ENCODE data around the gene CDX2.

The CDX2 gene

DNA sequence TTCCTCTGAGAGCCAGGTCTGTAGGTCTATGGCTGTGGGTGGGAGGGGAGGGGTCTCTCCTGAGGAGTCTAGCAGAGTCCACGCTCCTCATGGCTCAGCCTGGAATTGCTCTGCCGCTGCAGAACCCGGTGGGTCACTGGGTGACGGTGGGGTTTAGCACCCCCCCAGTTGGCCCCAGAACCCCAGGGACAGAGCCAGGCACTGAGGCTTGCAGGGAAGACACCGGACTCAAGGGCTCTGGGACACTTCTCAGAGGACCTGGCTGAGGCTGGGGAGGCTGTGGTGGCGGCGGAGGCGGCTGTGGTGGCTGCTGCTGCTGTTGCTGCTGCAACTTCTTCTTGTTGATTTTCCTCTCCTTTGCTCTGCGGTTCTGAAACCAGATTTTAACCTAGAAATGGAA, 6.1 kb downstream of the CDX2 start:
- H3K27me3 ChIP-seq (ENCODE audit: insufficient read depth, insufficient read length), result peaks cover 97% of the 10 kb centered on the region
- H3K4me1 ChIP-seq (ENCODE audit: insufficient read depth, insufficient read length), result peaks cover 5% of the 10 kb centered on the region
- H3K9me3 ChIP-seq (ENCODE audit: insufficient read depth, low read length), result no peaks in the 10 kb centered on the region
- DNase-seq (ENCODE audit: low read depth, low spot score), result no peak
- no peak overlapping the region for H3K4me3 ChIP-seq (ENCODE audit: insufficient read length, low read depth)
- H3K9ac ChIP-seq (ENCODE audit: insufficient read length, low read depth), result no peak overlapping the region
- TF ChIP-seq ZNF274 (IDR thresholded peaks at IDR 0.05; ENCODE audit: low read depth, low read length) (no peak), YY1 (IDR thresholded peaks at IDR 0.05; ENCODE audit: insufficient read depth, insufficient read length) (no peak), SUZ12 (IDR thresholded peaks at IDR 0.05; ENCODE audit: extremely low read depth, insufficient read depth, insufficient read length) (no peak)
- H3K36me3 ChIP-seq (ENCODE audit: insufficient read depth, insufficient read length, low read length), result no peaks in the 10 kb centered on the region

DNA sequence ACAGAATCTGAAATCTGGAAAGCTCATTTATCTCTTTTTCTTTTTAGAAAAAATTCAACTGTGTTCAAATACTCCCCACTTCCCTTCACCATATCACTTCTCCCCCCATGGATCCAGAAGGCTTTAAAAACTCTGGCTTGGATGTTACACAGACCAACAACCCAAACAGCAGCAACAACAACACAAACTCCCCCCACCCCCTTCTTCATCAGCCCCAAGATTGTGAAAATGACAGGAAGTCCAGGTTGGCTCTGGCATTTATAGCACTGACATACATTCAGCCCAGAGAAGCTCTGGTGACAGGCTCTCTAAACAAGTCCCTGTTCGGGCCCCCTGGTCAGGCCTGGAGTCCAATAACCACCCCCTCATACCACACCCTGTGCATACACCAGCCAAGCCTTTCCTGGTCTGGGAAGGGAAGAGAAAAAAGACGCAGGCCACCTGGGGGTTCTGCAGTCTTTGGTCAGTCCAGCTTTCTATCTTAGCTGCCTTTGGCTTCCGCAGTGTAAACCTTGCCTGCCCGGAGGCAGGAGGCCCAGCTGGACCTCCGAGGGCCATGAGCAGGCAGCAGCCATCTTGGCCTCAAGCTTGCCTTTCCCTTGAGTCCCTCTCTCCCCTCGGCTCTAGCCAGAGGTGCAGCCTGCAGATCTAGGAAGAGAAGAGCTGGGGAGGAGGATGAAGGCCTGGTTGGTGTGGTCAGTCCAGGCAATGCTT, 6.8 kb downstream of the CDX2 start:
- H3K36me3 ChIP-seq (ENCODE audit: insufficient read depth, insufficient read length, low read length), result no peaks in the 10 kb centered on the region
- H3K9ac ChIP-seq (ENCODE audit: insufficient read length, low read depth), result no peak overlapping the region
- no peak overlapping the region for H3K4me3 ChIP-seq (ENCODE audit: insufficient read length, low read depth)
- peaks cover 97% of the 10 kb centered on the region for H3K27me3 ChIP-seq (ENCODE audit: insufficient read depth, insufficient read length)
- H3K4me1 ChIP-seq (ENCODE audit: insufficient read depth, insufficient read length), result peaks cover 5% of the 10 kb centered on the region
- no peaks in the 10 kb centered on the region for H3K9me3 ChIP-seq (ENCODE audit: insufficient read depth, low read length)
- TF ChIP-seq YY1 (IDR thresholded peaks at IDR 0.05; ENCODE audit: insufficient read depth, insufficient read length) (no peak), ZNF274 (IDR thresholded peaks at IDR 0.05; ENCODE audit: low read depth, low read length) (no peak), SUZ12 (IDR thresholded peaks at IDR 0.05; ENCODE audit: extremely low read depth, insufficient read depth, insufficient read length) (no peak)
- DNase-seq (ENCODE audit: low read depth, low spot score), result no peak

DNA sequence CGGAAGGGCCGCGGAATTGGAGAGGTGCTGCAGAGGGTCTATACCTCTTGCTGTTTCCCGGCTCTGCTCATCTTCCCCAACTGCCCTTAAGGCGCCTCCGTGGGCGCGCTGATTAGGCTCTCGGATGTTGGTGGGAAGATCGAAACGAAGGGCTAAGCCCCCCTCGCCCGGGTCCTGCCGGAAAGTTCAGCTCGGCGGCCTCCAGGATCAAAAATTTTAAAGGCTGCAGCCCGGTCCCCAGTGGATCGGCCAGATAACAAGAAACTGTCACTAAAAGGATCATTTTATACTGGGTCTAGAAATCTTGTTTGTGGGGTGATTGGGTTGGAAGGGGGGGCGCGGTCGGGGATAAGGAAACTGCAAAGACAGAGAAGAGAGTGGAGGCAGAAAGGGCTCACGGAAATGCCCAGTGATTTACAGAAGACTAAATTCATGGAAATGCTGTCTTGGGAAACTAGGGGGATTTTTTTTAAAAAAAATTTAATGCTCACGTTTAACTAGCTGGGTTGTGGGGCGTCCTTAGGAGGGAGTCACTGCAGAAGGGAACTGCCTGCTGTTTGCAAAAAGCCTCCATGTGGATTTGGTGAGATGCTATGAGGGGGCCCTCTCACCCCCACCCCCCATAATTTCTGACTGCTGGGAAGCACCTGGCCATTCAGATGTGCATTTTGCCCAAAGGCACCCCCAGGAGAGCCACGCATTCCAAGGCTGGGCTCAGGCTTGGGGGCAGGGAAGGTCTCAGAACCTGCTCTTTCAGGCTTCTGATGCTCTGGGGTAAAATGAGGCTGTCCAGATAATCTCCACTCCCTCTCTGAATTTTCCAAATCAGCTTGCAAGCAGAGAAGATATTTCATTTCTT, 7.7 kb downstream of the CDX2 start:
- DNase-seq (ENCODE audit: low read depth, low spot score), result no peak
- peaks cover 5% of the 10 kb centered on the region for H3K4me1 ChIP-seq (ENCODE audit: insufficient read depth, insufficient read length)

DNA sequence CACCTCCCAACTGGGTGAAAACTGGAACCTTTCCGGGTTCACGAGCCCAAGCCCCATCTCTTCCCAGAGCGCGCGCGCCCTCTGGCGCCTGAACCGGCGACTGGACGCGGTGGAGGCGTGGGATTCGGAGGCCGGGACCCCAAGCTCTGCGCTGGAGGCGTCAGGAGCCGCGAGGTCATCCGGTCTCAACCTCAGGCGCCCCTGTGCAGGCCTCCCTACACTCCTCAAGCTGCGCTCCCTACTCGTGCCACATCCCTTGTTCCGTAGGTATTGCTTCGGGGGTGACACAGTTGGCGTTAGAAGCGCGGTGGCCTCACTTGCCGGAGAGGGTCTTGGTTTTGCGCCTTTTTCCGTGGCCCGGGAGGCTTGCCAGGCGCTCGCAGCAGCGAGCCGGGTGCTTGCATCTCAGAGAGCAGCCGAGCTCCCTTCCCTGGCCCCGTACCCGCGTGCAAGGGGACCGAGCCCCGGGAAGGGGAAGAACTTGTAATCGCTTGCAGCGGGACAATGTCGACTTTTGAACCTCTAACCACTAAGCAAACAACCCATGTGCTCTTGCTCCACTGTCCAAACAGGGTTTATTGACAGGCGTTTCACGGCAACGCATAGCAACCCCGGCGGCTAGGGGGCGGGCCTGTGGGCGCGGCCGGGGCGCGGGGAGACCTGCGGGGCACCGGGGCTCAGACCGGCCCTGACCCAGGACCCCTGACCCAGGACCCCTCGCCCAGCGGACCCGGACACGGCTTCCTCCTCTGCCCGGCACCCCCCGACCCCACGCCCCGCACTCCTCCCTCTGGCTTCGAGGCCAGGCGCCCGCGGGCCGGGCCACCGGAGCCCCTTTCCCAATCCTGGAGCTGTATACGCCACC, 8.5 kb downstream of the CDX2 start:
- H3K9me3 ChIP-seq (ENCODE audit: insufficient read depth, low read length), result peaks cover 2% of the 10 kb centered on the region
- TF ChIP-seq ZNF274 (IDR thresholded peaks at IDR 0.05; ENCODE audit: low read depth, low read length), result no peak
- peak; percentile 59 for TF ChIP-seq SUZ12 (IDR thresholded peaks at IDR 0.05; ENCODE audit: extremely low read depth, insufficient read depth, insufficient read length)
- peaks cover 100% of the 10 kb centered on the region for H3K27me3 ChIP-seq (ENCODE audit: insufficient read depth, insufficient read length)
- H3K4me1 ChIP-seq (ENCODE audit: insufficient read depth, insufficient read length), result peaks cover 3% of the 10 kb centered on the region
- no peaks in the 10 kb centered on the region for H3K36me3 ChIP-seq (ENCODE audit: insufficient read depth, insufficient read length, low read length)
- H3K9ac ChIP-seq (ENCODE audit: insufficient read length, low read depth), result no peak overlapping the region
- DNase-seq (ENCODE audit: low read depth, low spot score), result no peak
- no peak overlapping the region for H3K4me3 ChIP-seq (ENCODE audit: insufficient read length, low read depth)

More for the DNA sequence above, 7.7 kb downstream of the CDX2 start:
- TF ChIP-seq ZNF274 (IDR thresholded peaks at IDR 0.05; ENCODE audit: low read depth, low read length) (no peak), YY1 (IDR thresholded peaks at IDR 0.05; ENCODE audit: insufficient read depth, insufficient read length) (no peak)
- Histone ChIP-seq H3K36me3 (ENCODE audit: insufficient read depth, insufficient read length, low read length) (no peaks in the 10 kb centered on the region), H3K9ac (ENCODE audit: insufficient read length, low read depth) (no peak overlapping the region), H3K9me3 (ENCODE audit: insufficient read depth, low read length) (no peaks in the 10 kb centered on the region), H3K4me3 (ENCODE audit: insufficient read length, low read depth) (no peak overlapping the region), H3K27me3 (ENCODE audit: insufficient read depth, insufficient read length) (peaks cover 97% of the 10 kb centered on the region)

DNA sequence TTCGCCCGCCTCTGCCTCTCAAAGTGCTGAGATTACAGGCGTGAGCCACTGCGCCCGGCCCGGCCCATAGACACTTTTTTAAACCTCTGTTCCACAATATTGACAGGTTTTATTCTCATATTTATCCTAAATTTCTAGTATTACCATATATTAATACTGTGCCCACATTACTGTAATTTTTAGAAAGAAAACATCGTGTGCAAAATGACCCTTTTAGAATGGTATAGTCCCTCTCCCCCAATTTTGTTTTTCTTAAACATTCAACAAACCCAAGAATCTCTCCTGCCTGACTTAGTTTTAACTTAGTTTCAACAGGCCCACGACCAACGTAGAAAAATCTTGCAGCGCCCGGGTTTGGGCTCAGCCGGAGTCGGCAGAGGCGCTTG, 9.1 kb downstream of the CDX2 start:
- peaks cover 8% of the 10 kb centered on the region for H3K9me3 ChIP-seq (ENCODE audit: insufficient read depth, low read length)
- no peak overlapping the region for H3K9ac ChIP-seq (ENCODE audit: insufficient read length, low read depth)
- TF ChIP-seq SUZ12 (IDR thresholded peaks at IDR 0.05; ENCODE audit: extremely low read depth, insufficient read depth, insufficient read length) (no peak), YY1 (IDR thresholded peaks at IDR 0.05; ENCODE audit: insufficient read depth, insufficient read length) (no peak), ZNF274 (IDR thresholded peaks at IDR 0.05; ENCODE audit: low read depth, low read length) (no peak)
- H3K27me3 ChIP-seq (ENCODE audit: insufficient read depth, insufficient read length), result peaks cover 100% of the 10 kb centered on the region
- no peak for DNase-seq (ENCODE audit: low read depth, low spot score)
- peaks cover 3% of the 10 kb centered on the region for H3K4me1 ChIP-seq (ENCODE audit: insufficient read depth, insufficient read length)
- no peak overlapping the region for H3K4me3 ChIP-seq (ENCODE audit: insufficient read length, low read depth)
- no peaks in the 10 kb centered on the region for H3K36me3 ChIP-seq (ENCODE audit: insufficient read depth, insufficient read length, low read length)

DNA sequence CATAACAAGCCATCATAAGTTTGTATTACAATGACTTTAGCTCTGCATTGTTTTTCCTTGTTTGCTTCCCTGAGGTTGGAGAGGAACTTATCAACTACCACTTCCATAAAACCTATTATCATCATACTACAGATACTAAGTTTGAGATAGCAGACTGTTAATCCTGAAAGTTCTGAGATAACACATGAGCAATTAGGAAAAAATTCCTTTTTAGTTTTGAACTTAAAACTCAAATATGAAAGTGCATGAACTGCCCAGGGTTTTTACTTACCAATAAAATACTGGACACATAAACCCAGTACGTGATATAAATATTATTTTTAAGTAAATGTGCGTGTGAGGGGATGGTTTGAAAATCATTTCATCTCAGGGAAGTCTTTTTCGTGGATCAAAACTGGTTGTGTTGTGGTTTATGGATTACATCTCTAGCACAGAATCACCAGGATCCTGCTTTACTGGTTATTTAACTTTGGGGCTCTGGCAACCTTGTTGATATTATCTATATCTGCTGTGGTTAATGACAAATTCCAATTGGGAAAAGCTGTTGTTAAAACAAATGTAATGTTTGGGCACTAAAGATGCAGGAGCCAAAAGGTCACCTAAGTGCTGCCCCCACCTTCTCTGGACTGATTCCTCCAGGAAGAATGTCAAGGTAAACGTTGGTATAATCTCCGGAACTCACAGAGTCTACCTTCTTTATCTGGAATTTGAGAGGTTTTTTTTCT, 12.4 kb downstream of the CDX2 start:
- Histone ChIP-seq H3K9ac (ENCODE audit: insufficient read length, low read depth) (no peak overlapping the region), H3K4me3 (ENCODE audit: insufficient read length, low read depth) (no peak overlapping the region), H3K36me3 (ENCODE audit: insufficient read depth, insufficient read length, low read length) (no peaks in the 10 kb centered on the region), H3K9me3 (ENCODE audit: insufficient read depth, low read length) (peaks cover 21% of the 10 kb centered on the region), H3K4me1 (ENCODE audit: insufficient read depth, insufficient read length) (peaks cover 3% of the 10 kb centered on the region), H3K27me3 (ENCODE audit: insufficient read depth, insufficient read length) (peaks cover 99% of the 10 kb centered on the region)
- DNase-seq (ENCODE audit: low read depth, low spot score), result no peak
- TF ChIP-seq SUZ12 (IDR thresholded peaks at IDR 0.05; ENCODE audit: extremely low read depth, insufficient read depth, insufficient read length) (no peak), ZNF274 (IDR thresholded peaks at IDR 0.05; ENCODE audit: low read depth, low read length) (no peak), YY1 (IDR thresholded peaks at IDR 0.05; ENCODE audit: insufficient read depth, insufficient read length) (no peak)

Measured in NT2/D1 (cell line).